ENCODE data around the gene ISX. TPM values are rescaled to one million over a fixed set of nuclear protein-coding genes. Genes with fewer than 3 reads are reported as not detected.

The ISX gene
- total and polyA plus RNA-seq, 2 experiments from 2014 or later = not detected

- 11 to 13% methylated on average over 4 of the region's 4 CpGs for WGBS, 2 experiments (ENCODE audit: low coverage in 1 of 2, low lambda C conversion rate in 2 of 2, missing lambda C conversion rate in 2 of 2)
- in situ Hi-C loops (cut with MboI) = no loop called here
- H3K9me3 ChIP-seq (ENCODE audit: low read depth) = no peaks in the 10 kb centered on the region
- H3F3A ChIP-seq (ENCODE audit: insufficient read depth) = no peaks in the 10 kb centered on the region
- no peak overlapping the region for H3K9ac ChIP-seq
- DNase-seq = no peak
- peaks cover 8% of the 10 kb centered on the region; the same call in 1 of the 2 replicates for H3K27me3 ChIP-seq (replicated peaks; ENCODE audit: insufficient read depth)
- no peaks in the 10 kb centered on the region for H3K9me2 ChIP-seq (ENCODE audit: insufficient read depth)
- no peaks in the 10 kb centered on the region for H3K79me2 ChIP-seq (ENCODE audit: insufficient read depth)
- H3K4me1 ChIP-seq (ENCODE audit: insufficient read depth) = no peaks in the 10 kb centered on the region
- no peaks in the 10 kb centered on the region for H4K20me1 ChIP-seq (ENCODE audit: insufficient read depth)
- TF ChIP-seq EZH2 (IDR thresholded peaks at IDR 0.05; ENCODE audit: insufficient read depth, poor library complexity, severe bottlenecking) (no peak), EZH2phosphoT487 (IDR thresholded peaks at IDR 0.05; ENCODE audit: insufficient read depth, low read depth) (no peak)
- no peak overlapping the region for H3K4me3 ChIP-seq
- no peak overlapping the region for H2AFZ ChIP-seq
- no peak overlapping the region for H3K27ac ChIP-seq
- H3K4me2 ChIP-seq (ENCODE audit: unreplicated experiment) = no peak overlapping the region
- H3K36me3 ChIP-seq (ENCODE audit: low read depth) = no peaks in the 10 kb centered on the region
Observed at GRCh38 chr22:35131525-35132000, 65.6 kb downstream of the ISX start.

DNA sequence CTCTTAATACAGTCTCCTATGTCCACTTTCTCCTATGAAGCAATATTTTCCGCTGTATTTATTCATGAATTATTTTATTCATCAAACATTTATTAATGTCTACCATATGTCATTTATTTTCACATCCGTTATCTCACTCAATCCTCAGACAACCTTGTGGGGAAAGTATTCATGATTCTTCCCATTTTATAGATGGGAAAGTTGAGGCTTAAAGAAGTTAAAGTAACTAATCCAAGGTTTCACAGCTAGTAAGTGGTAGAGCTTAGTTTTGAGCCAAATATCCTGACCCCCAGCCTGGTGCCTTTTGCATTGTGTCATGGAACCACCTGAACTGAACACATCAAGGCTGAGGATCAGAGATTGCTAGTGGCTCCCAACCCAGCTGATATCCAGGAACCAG lies 66.6 kb downstream of the ISX start:
- Histone ChIP-seq H2AFZ (no peak overlapping the region), H3K27me3 (replicated peaks; ENCODE audit: insufficient read depth) (peaks cover 8% of the 10 kb centered on the region; the same call in 1 of the 2 replicates), H4K20me1 (ENCODE audit: insufficient read depth) (no peaks in the 10 kb centered on the region), H3K4me3 (no peak overlapping the region), H3K4me1 (ENCODE audit: insufficient read depth) (no peaks in the 10 kb centered on the region), H3K9me3 (ENCODE audit: low read depth) (no peaks in the 10 kb centered on the region), H3K9ac (no peak overlapping the region), H3K79me2 (ENCODE audit: insufficient read depth) (no peaks in the 10 kb centered on the region), H3K36me3 (ENCODE audit: low read depth) (no peaks in the 10 kb centered on the region), H3K27ac (no peak overlapping the region), H3K9me2 (ENCODE audit: insufficient read depth) (no peaks in the 10 kb centered on the region), H3F3A (ENCODE audit: insufficient read depth) (no peaks in the 10 kb centered on the region), H3K4me2 (ENCODE audit: unreplicated experiment) (no peak overlapping the region)
- WGBS, 2 experiments (ENCODE audit: low coverage in 1 of 2, low lambda C conversion rate in 2 of 2, missing lambda C conversion rate in 2 of 2) = 23 to 40% methylated on average over 2 of the region's 2 CpGs
- DNase-seq = no peak
- TF ChIP-seq EZH2phosphoT487 (IDR thresholded peaks at IDR 0.05; ENCODE audit: insufficient read depth, low read depth) (no peak), EZH2 (IDR thresholded peaks at IDR 0.05; ENCODE audit: insufficient read depth, poor library complexity, severe bottlenecking) (no peak)
- in situ Hi-C loops (cut with MboI) = no loop called here

GRCh38 chr22:35133702-35134380 lies 67.9 kb downstream of the ISX start:
- Histone ChIP-seq H2AFZ (no peak overlapping the region), H3K4me3 (no peak overlapping the region), H3F3A (ENCODE audit: insufficient read depth) (no peaks in the 10 kb centered on the region), H3K4me2 (ENCODE audit: unreplicated experiment) (no peak overlapping the region), H3K27me3 (replicated peaks; ENCODE audit: insufficient read depth) (peaks cover 8% of the 10 kb centered on the region; the same call in 1 of the 2 replicates), H3K9me2 (ENCODE audit: insufficient read depth) (no peaks in the 10 kb centered on the region), H3K79me2 (ENCODE audit: insufficient read depth) (no peaks in the 10 kb centered on the region), H3K36me3 (ENCODE audit: low read depth) (no peaks in the 10 kb centered on the region), H3K4me1 (ENCODE audit: insufficient read depth) (no peaks in the 10 kb centered on the region), H4K20me1 (ENCODE audit: insufficient read depth) (no peaks in the 10 kb centered on the region), H3K9ac (no peak overlapping the region), H3K9me3 (ENCODE audit: low read depth) (no peaks in the 10 kb centered on the region), H3K27ac (no peak overlapping the region)
- TF ChIP-seq EZH2phosphoT487 (IDR thresholded peaks at IDR 0.05; ENCODE audit: insufficient read depth, low read depth) = no peak
- no peak for TF ChIP-seq EZH2 (IDR thresholded peaks at IDR 0.05; ENCODE audit: insufficient read depth, poor library complexity, severe bottlenecking)
- 46 to 48% methylated on average over 12 to 14 of the region's 14 CpGs for WGBS, 2 experiments (ENCODE audit: low coverage in 1 of 2, low lambda C conversion rate in 2 of 2, missing lambda C conversion rate in 2 of 2)
- no peak for DNase-seq
- in situ Hi-C loops (cut with MboI) = no loop called here

DNA sequence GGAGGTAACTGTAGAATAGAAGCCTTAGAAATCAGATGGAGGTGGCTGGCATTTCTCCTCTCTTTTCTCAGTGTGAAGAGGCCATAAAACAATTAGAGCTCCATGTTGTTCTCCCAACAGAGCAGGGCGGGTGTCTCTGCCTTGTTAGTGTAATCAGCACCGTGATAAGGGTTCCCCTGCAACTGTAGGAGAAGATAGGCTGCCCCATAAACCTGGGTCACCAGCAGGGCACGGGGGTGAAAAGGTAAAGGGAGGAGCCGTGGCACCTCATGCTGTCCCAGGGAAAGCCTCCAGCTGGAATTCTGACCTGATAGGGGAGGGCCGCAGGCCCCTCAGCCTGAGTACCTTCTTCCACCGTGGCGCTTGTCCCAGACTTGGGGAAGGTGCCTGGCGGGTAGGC lies 68.7 kb downstream of the ISX start:
- Histone ChIP-seq H3K9me3 (ENCODE audit: low read depth) (no peaks in the 10 kb centered on the region), H2AFZ (no peak overlapping the region), H3K9me2 (ENCODE audit: insufficient read depth) (no peaks in the 10 kb centered on the region), H3K79me2 (ENCODE audit: insufficient read depth) (no peaks in the 10 kb centered on the region), H3K4me2 (ENCODE audit: unreplicated experiment) (no peak overlapping the region), H3K9ac (no peak overlapping the region), H3K27me3 (replicated peaks; ENCODE audit: insufficient read depth) (peaks cover 8% of the 10 kb centered on the region; the same call in 1 of the 2 replicates), H4K20me1 (ENCODE audit: insufficient read depth) (no peaks in the 10 kb centered on the region), H3K27ac (no peak overlapping the region), H3K4me1 (ENCODE audit: insufficient read depth) (no peaks in the 10 kb centered on the region), H3K4me3 (no peak overlapping the region), H3F3A (ENCODE audit: insufficient read depth) (no peaks in the 10 kb centered on the region), H3K36me3 (ENCODE audit: low read depth) (no peaks in the 10 kb centered on the region)
- in situ Hi-C loops (cut with MboI) = no loop called here
- TF ChIP-seq EZH2phosphoT487 (IDR thresholded peaks at IDR 0.05; ENCODE audit: insufficient read depth, low read depth) (no peak), EZH2 (IDR thresholded peaks at IDR 0.05; ENCODE audit: insufficient read depth, poor library complexity, severe bottlenecking) (no peak)
- 6 to 11% methylated on average over 8 of the region's 8 CpGs for WGBS, 2 experiments (ENCODE audit: low coverage in 1 of 2, low lambda C conversion rate in 2 of 2, missing lambda C conversion rate in 2 of 2)
- no peak for DNase-seq
